Mesothelial cell of epicardium (in vitro differentiated cells): ENCODE measurements around the gene PRKAR1B. TPM values are rescaled to one million over a fixed set of nuclear protein-coding genes. Genes with fewer than 3 reads are reported as not detected.
"Not testable (repeated sequence)": the region's sequence is repeated elsewhere in the genome, so short reads cannot be mapped to it uniquely, and the experiment has no call there.

Source experiments
- DNase-seq, 2 experiments: peaks; one replicate each; pipeline ENCODE4 v3.0.0; 2021; ENCODE audit warnings: low spot score in 2 of 2; ENCODE audit not compliant: unreplicated experiment in 2 of 2
- H3K27ac Mint-ChIP-seq: 2 replicates; pipeline ENCODE4 v1.8.0; 2021; ENCODE audit warnings: mixed read lengths
- H3K27me3 Mint-ChIP-seq: 2 replicates; pipeline ENCODE4 v1.8.0; 2021; ENCODE audit warnings: low read depth, mixed read lengths
- H3K36me3 Mint-ChIP-seq: 2 replicates; pipeline ENCODE4 v1.8.0; 2021; ENCODE audit warnings: mixed read lengths
- H3K4me1 Mint-ChIP-seq: 2 replicates; pipeline ENCODE4 v1.8.0; 2021; ENCODE audit warnings: mixed read lengths
- H3K4me3 Mint-ChIP-seq: 2 replicates; pipeline ENCODE4 v1.8.0; 2021; ENCODE audit warnings: mild to moderate bottlenecking, moderate library complexity, mixed read lengths
- H3K9me3 Mint-ChIP-seq: 2 replicates; pipeline ENCODE4 v1.8.0; 2021; ENCODE audit warnings: mixed read lengths
- total RNA-seq: library from RNA; stranded (reverse); gene quantifications from 3 replicates; pipeline ENCODE4 v1.2.1, GENCODE V29; 2021
- TF ChIP-seq, protein P1 (sequence below): fragments of 200-600 bp; sonication (generic); IDR thresholded peaks from one replicate; pipeline ENCODE4 v1.5.0; 2021; ENCODE audit warnings: antibody characterized with exemption; ENCODE audit not compliant: unreplicated experiment

Gene PRKAR1B
- total RNA-seq, 1 donor from 2014 or later: 50.6 TPM

DNA sequence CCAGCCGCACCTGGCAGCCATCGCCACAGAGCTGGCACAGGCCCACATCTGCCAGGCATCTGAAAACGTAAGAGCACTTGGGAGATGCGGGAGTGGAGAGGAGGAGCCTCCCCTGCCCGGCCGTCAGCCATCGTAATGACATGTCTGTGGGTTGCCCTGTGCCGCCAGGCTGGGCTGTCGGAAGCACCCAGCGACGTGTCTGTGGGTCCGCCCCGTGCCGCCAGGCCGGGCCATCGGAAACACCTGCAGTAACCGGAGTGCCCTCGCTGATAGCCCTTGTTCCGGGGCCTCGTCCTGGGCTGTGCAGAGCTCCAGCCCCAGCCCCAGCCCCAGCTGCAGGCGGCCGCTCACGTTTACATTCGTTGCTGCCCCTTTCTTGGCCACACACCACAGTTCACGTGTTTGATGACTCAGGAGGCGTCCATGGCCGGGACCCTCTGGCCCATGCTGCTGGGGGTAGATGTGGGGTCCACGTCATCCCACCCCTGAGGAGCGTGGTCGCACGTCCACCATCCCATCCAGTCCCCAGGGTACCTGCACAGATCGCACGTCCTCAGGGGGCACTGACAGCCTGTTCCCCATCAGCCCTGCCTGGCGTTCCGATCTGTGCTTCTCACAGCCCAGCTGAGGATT lies 30.0 kb upstream of the PRKAR1B start:
- TF ChIP-seq, protein P1, sequence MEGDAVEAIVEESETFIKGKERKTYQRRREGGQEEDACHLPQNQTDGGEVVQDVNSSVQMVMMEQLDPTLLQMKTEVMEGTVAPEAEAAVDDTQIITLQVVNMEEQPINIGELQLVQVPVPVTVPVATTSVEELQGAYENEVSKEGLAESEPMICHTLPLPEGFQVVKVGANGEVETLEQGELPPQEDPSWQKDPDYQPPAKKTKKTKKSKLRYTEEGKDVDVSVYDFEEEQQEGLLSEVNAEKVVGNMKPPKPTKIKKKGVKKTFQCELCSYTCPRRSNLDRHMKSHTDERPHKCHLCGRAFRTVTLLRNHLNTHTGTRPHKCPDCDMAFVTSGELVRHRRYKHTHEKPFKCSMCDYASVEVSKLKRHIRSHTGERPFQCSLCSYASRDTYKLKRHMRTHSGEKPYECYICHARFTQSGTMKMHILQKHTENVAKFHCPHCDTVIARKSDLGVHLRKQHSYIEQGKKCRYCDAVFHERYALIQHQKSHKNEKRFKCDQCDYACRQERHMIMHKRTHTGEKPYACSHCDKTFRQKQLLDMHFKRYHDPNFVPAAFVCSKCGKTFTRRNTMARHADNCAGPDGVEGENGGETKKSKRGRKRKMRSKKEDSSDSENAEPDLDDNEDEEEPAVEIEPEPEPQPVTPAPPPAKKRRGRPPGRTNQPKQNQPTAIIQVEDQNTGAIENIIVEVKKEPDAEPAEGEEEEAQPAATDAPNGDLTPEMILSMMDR: no peak
- Mint-ChIP-seq H3K4me3 (no peak overlapping the region), H3K27ac (no peak overlapping the region), H3K9me3 (no peaks in the 10 kb centered on the region), H3K27me3 (no peaks in the 10 kb centered on the region), H3K4me1 (no peaks in the 10 kb centered on the region), H3K36me3 (peaks cover 33% of the 10 kb centered on the region)
- no peak for DNase-seq

DNA sequence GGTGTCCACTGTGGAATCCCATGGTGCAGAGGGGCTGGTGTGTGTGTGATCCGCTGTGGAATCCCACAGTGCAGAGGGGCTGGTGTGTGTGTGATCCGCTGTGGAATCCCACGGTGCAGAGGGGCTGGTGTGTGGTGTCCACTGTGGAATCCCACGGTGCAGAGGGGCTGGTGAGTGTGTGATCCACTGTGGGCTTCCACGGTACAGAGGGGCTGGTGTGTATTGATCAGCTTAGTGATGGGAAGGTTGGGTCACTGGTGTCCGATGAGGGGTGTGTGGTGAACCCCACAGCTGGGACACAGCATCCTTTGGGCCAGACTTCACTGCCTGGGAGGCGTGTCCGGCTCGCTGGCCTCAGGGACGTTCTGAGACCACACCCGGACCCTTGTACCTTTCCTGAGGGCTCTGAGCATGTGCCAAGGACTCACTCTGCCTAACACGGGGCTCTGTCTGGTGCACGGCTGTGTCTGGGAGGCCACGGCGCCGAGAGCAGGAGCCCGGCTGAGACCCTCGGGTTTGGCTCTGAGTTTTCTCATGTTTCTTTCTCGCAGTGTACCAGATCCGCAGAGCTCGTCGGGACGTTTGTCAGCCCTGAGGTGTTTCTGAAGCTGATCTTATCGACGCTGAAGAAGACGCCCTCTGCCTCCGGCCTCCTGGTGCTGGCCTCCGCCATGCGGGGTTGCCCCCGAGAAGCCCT lies 29.3 kb upstream of the PRKAR1B start:
- no peaks in the 10 kb centered on the region for H3K4me1 Mint-ChIP-seq
- H3K27ac Mint-ChIP-seq: no peak overlapping the region
- H3K9me3 Mint-ChIP-seq: no peaks in the 10 kb centered on the region
- no peak overlapping the region for H3K4me3 Mint-ChIP-seq
- no peak for DNase-seq
- TF ChIP-seq, protein P1: no peak
- H3K27me3 Mint-ChIP-seq: no peaks in the 10 kb centered on the region
- peaks cover 37% of the 10 kb centered on the region for H3K36me3 Mint-ChIP-seq

DNA sequence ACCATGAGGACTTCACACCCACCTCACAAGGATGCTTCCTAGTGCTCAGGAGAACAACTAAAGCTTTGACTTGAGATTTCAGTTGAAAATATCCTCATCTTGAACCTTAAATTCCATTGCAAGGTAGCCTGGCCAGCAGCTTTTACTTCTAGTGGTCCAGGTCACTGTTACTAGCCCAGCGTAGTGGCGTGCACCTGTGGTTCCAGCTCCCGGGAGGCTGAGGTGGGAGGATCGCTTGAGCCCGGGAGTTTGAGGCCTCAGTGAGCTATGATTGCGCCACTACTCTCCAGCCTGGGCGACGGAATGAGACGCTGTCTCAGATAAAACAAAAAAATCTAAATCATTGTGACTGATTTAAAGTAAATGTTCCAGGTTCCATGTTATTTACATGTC lies 28.3 kb upstream of the PRKAR1B start:
- peaks cover 35% of the 10 kb centered on the region for H3K36me3 Mint-ChIP-seq
- H3K27me3 Mint-ChIP-seq: no peaks in the 10 kb centered on the region
- TF ChIP-seq, protein P1: no peak
- H3K27ac Mint-ChIP-seq: no peak overlapping the region
- DNase-seq: no peak
- H3K9me3 Mint-ChIP-seq: no peaks in the 10 kb centered on the region
- H3K4me1 Mint-ChIP-seq: no peaks in the 10 kb centered on the region
- H3K4me3 Mint-ChIP-seq: no peak overlapping the region

DNA sequence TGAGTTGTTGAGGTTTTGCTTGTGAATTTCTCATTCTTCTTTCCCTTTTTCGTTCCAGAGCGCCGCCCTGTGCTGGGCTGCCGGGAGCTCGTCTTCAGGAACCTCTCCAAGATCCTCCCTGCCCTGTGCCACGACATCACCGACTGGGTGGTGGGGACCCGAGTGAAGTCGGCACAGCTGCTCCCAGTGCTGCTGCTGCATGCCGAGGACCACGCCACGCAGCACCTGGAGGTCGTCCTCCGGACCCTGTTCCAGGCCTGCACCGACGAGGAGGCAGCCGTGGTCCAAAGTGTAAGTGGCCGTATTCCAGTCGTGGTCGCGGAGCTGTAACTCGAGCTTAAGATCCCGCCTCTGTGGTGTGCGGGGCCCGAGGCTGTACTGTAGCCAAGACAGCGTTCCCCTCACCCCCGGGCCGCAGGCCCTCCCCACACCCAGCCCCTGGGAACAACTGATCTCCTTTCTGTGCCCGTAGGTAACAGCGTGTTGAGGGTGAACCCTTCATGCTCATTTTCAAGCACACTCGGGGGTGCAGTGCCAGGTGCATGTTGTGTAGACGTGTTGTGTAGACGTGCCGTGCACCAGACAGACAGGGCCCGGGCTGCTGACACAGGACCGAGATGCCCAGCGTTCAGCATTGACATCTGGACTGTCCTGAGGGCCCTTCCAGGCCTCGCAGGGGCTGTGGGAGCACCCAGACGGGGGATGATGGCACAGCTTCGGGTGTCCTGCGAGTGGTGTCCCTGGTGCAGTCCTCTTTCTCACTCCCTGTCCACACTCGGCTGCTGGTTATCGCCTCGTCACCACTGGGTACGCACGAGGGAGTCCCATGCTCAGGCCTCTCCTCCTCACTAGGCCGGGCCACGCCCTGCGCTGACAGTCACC lies 27.7 kb upstream of the PRKAR1B start:
- Mint-ChIP-seq H3K36me3 (peaks cover 35% of the 10 kb centered on the region), H3K27me3 (no peaks in the 10 kb centered on the region), H3K4me3 (no peak overlapping the region), H3K27ac (no peak overlapping the region), H3K9me3 (no peaks in the 10 kb centered on the region), H3K4me1 (no peaks in the 10 kb centered on the region)
- TF ChIP-seq, protein P1: no peak
- DNase-seq: no peak

DNA sequence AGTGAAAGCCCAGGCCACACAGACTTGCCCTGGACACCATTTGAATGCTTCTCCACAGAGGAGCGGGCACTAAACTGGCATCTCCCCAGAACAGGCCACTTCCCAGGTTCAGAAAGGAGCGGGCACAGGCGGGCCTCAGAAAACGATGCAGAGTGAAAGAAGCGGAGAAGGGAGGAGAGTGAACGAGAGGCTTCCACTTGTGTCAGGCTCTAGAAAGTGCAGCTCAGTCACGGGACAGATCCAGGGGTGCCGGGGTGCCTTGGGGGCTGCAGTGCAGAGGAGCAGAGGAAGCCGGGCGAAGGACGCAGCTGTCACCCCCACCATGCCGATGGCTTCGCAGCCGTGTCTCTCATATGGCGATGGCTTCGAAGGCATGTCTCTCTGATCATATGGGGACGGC lies 26.1 kb upstream of the PRKAR1B start:
- H3K4me3 Mint-ChIP-seq: no peak overlapping the region
- no peaks in the 10 kb centered on the region for H3K27me3 Mint-ChIP-seq
- peaks cover 27% of the 10 kb centered on the region for H3K36me3 Mint-ChIP-seq
- no peaks in the 10 kb centered on the region for H3K9me3 Mint-ChIP-seq
- no peak overlapping the region for H3K27ac Mint-ChIP-seq
- peaks cover 4% of the 10 kb centered on the region for H3K4me1 Mint-ChIP-seq
- TF ChIP-seq, protein P1: no peak
- no peak for DNase-seq

DNA sequence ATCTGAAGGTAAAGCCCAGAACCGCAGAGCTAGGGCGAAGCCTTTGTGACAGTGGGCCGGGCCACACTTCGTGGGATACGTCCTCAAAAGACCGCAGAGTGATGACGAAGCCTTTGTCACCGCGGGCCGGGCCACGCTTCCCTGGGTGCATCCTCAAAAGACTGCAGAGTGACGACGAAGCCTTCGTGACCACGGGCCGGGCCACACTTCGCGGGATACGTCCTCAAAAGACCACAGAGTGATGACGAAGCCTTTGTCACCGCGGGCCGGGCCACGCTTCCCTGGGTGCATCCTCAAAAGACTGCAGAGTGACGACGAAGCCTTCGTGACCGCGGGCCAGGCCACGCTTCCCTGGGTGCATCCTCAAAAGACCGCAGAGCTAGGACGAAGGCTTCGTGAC lies 25.2 kb upstream of the PRKAR1B start:
- H3K9me3 Mint-ChIP-seq, H3K4me3 Mint-ChIP-seq, H3K27me3 Mint-ChIP-seq, DNase-seq, H3K4me1 Mint-ChIP-seq, H3K27ac Mint-ChIP-seq: not testable (repeated sequence)
- peaks cover 22% of the 10 kb centered on the region for H3K36me3 Mint-ChIP-seq
